SK-N-SH (cell line): ENCODE results near the gene ATF6. TPM values are rescaled to one million over a fixed set of nuclear protein-coding genes. Genes with fewer than 3 reads are reported as not detected.

ENCODE experiments used
- CTCF ChIA-PET: fragments of 300-600, 350-600 bp; formaldehyde crosslinking; extraction: SDS; loops from one replicate; lab custom pipeline; 2021; lab: Yijun Ruan, JAX
- POLR2A ChIA-PET: fragments of 350-600 bp; sonication (Branson Sonifier 250); formaldehyde crosslinking; extraction: SDS; loops from one replicate; lab custom pipeline; 2020; ENCODE audit warnings: antibody characterized with exemption, inconsistent platforms; lab: Yijun Ruan, JAX
- DNase-seq: peaks from one replicate; pipeline ENCODE4 v3.0.0; 2012
- H2AFZ ChIP-seq: fragments of 200-600 bp; sonication (generic); 2 replicates; pipeline ENCODE4 v1.8.1; 2016; ENCODE audit warnings: antibody characterized with exemption, mild to moderate bottlenecking, low read depth
- H3F3A ChIP-seq: fragments of 200-600 bp; sonication (generic); replicated peaks from 2 replicates; pipeline ENCODE3; 2016; ENCODE audit warnings: antibody characterized with exemption, mild to moderate bottlenecking; ENCODE audit not compliant: insufficient read depth
- H3K27ac ChIP-seq, 2 experiments: fragments of 200-500 bp in 1 of 2; fragments of 200-600 bp in 1 of 2; sonication (Bioruptor generic) in 1 of 2; sonication (generic), shearing (Covaris generic) in 1 of 2; 2 replicates each; pipeline versions ENCODE4 v1.5.1 to v1.6.1; 2014 to 2016; ENCODE audit warnings: low read depth in 2 of 2, inconsistent platforms in 1 of 2, low read length in 1 of 2, mild to moderate bottlenecking in 1 of 2, mixed read lengths in 1 of 2
- H3K27me3 ChIP-seq: fragments of 200-600 bp; sonication (generic), shearing (Covaris generic); 2 replicates; pipeline ENCODE4 v1.6.1; 2016; ENCODE audit warnings: mixed run types; ENCODE audit not compliant: insufficient read depth
- H3K36me3 ChIP-seq, 2 experiments: fragments of 200-500 bp in 1 of 2; fragments of 200-600 bp in 1 of 2; sonication (Bioruptor generic) in 1 of 2; sonication (generic) in 1 of 2; replicated peaks in 1 of 2; 2 replicates each; pipeline versions ENCODE3 to v1.5.1; 2014 to 2016; ENCODE audit warnings: low read length in 1 of 2, mild to moderate bottlenecking in 1 of 2; ENCODE audit not compliant: insufficient read depth in 2 of 2, control insufficient read depth in 1 of 2
- H3K4me1 ChIP-seq, 2 experiments: fragments of 200-500 bp in 1 of 2; fragments of 200-600 bp in 1 of 2; sonication (Bioruptor generic) in 1 of 2; sonication (generic), shearing (Covaris generic) in 1 of 2; 2 replicates each; pipeline versions ENCODE4 v1.5.1 to v1.6.1; 2014 to 2016; ENCODE audit warnings: low read depth in 1 of 2, low read length in 1 of 2, mixed run types in 1 of 2; ENCODE audit not compliant: insufficient read depth in 2 of 2, control insufficient read depth in 1 of 2
- H3K4me2 ChIP-seq: fragments of 200-600 bp; sonication (generic), shearing (Covaris generic); 2 replicates; pipeline ENCODE4 v1.6.1; 2017; ENCODE audit warnings: mixed run types
- H3K4me3 ChIP-seq, 2 experiments: fragments of 200-500 bp in 1 of 2; fragments of 200-600 bp in 1 of 2; sonication (Bioruptor generic) in 1 of 2; sonication (generic), shearing (Covaris generic) in 1 of 2; 2 replicates each; pipeline versions ENCODE4 v1.5.1 to v1.8.1; 2014 to 2016; ENCODE audit warnings: low read depth in 2 of 2, inconsistent platforms in 1 of 2, low read length in 1 of 2, mild to moderate bottlenecking in 1 of 2, mixed read lengths in 1 of 2, moderate library complexity in 1 of 2
- H3K79me2 ChIP-seq: fragments of 200-600 bp; sonication (generic); 2 replicates; pipeline ENCODE4 v1.8.1; 2017; ENCODE audit warnings: mild to moderate bottlenecking; ENCODE audit not compliant: insufficient read depth
- H3K9ac ChIP-seq: fragments of 200-600 bp; sonication (generic); 2 replicates; pipeline ENCODE4 v1.6.1; 2017; ENCODE audit warnings: mixed run types
- H3K9me2 ChIP-seq: fragments of 200-600 bp; sonication (generic); 2 replicates; pipeline ENCODE4 v1.6.1; 2017; ENCODE audit warnings: mixed run types
- H3K9me3 ChIP-seq: fragments of 200-600 bp; sonication (generic); 2 replicates; pipeline ENCODE4 v1.6.1; 2017; ENCODE audit warnings: mixed run types, mild to moderate bottlenecking, moderate library complexity
- H4K20me1 ChIP-seq: fragments of 200-600 bp; sonication (generic); 2 replicates; pipeline ENCODE4 v1.6.1; 2017; ENCODE audit warnings: mild to moderate bottlenecking, mixed run types; ENCODE audit not compliant: insufficient read depth
- CHD2 ChIP-seq: fragments of 150-350 bp; IDR thresholded peaks from 2 replicates; pipeline ENCODE4 v1.6.1; 2018; ENCODE audit warnings: low read length; ENCODE audit not compliant: partially characterized antibody
- CTCF ChIP-seq: fragments of 200-600 bp; sonication (generic); IDR thresholded peaks from 2 replicates; pipeline ENCODE4 v1.6.1; 2017; ENCODE audit warnings: antibody characterized with exemption, mild to moderate bottlenecking, moderate library complexity
- ELF1 ChIP-seq: IDR thresholded peaks from 2 replicates; pipeline ENCODE4 v1.4.0; 2012
- GABPA ChIP-seq: IDR thresholded peaks from 2 replicates; pipeline ENCODE4 v1.4.0; 2012; ENCODE audit warnings: low read depth, mild to moderate bottlenecking
- GATA2 ChIP-seq: sonication (generic); formaldehyde crosslinking; IDR thresholded peaks from 2 replicates; pipeline ENCODE4 v1.5.0; 2020; ENCODE audit warnings: mild to moderate bottlenecking, missing genetic modification reagents
- IRF3 ChIP-seq: fragments of 150-350 bp; IDR thresholded peaks from 2 replicates; pipeline ENCODE4 v1.6.1; 2016; ENCODE audit warnings: mild to moderate bottlenecking, low read depth, low read length
- MXI1 ChIP-seq: IDR thresholded peaks from 2 replicates; pipeline ENCODE4 v1.6.1; 2012; ENCODE audit warnings: mild to moderate bottlenecking, low read depth, low read length, improper control_type of control experiment
- PBX3 ChIP-seq: IDR thresholded peaks from 2 replicates; pipeline ENCODE4; 2012
- POLR2AphosphoS5 ChIP-seq: IDR thresholded peaks from 2 replicates; pipeline ENCODE4 v1.6.1; 2012; ENCODE audit warnings: low read depth, low read length
- REST ChIP-seq: IDR thresholded peaks from 2 replicates; pipeline ENCODE4 v1.6.1; 2012; ENCODE audit warnings: mild to moderate bottlenecking, low read depth, low read length, moderate library complexity
- RFX5 ChIP-seq: IDR thresholded peaks from 2 replicates; pipeline ENCODE4 v1.6.1; 2012; ENCODE audit warnings: mild to moderate bottlenecking, improper control_type of control experiment, low read length
- SIN3A ChIP-seq: IDR thresholded peaks from 2 replicates; pipeline ENCODE4 v1.6.1; 2012; ENCODE audit warnings: low read depth, mild to moderate bottlenecking, low read length, moderate library complexity, borderline replicate concordance
- TAF1 ChIP-seq: IDR thresholded peaks from 2 replicates; pipeline ENCODE4 v1.6.1; 2012; ENCODE audit warnings: low read depth, mild to moderate bottlenecking, low read length, moderate library complexity, borderline replicate concordance
- TEAD4 ChIP-seq: IDR thresholded peaks from 2 replicates; pipeline ENCODE4 v1.4.0; 2012; ENCODE audit warnings: mild to moderate bottlenecking, borderline replicate concordance; ENCODE audit not compliant: insufficient read depth
- USF1 ChIP-seq: IDR thresholded peaks from 2 replicates; pipeline ENCODE4 v1.4.0; 2012; ENCODE audit warnings: low read depth, borderline replicate concordance
- polyA plus RNA-seq, 3 experiments: library from polyadenylated mRNA; depleted of rRNA; stranded (reverse); fragments of >200 nt; gene quantifications; 2 replicates each; pipeline ENCODE4 v1.2.3, GENCODE V29; 2012

ATF6 gene
- polyA plus RNA-seq, 1 of the 3 experiments (the other 2 are of a cell fraction): 8.8 TPM

- Histone ChIP-seq H3K27ac (no peak overlapping the region), H3F3A (peaks cover 11% of the 10 kb centered on the region), H3K9ac (no peak overlapping the region), H3K36me3 (peaks cover 19 to 24% of the 10 kb centered on the region in 2 experiments), H3K4me3 (no peak overlapping the region), H3K9me2 (no peaks in the 10 kb centered on the region), H2AFZ (no peak overlapping the region), H3K27me3 (no peaks in the 10 kb centered on the region), H3K9me3 (no peaks in the 10 kb centered on the region), H3K79me2 (no peaks in the 10 kb centered on the region), H3K4me2 (no peak overlapping the region), H3K4me1 (peaks cover 0 to 11% of the 10 kb centered on the region in 2 experiments; a peak in 2 of 4 replicates), H4K20me1 (no peaks in the 10 kb centered on the region)
- TF ChIP-seq TAF1 (no peak), CTCF (no peak), CHD2 (no peak), TEAD4 (no peak), USF1 (no peak), ELF1 (no peak), RFX5 (no peak), IRF3 (no peak), SIN3A (no peak), MXI1 (no peak), GATA2 (CRISPR knock-in tag) (no peak), PBX3 (no peak), REST (no peak), GABPA (no peak), POLR2AphosphoS5 (no peak)
- no peak for DNase-seq
- ChIA-PET CTCF (no interaction called here), POLR2A (no interaction called here)
Observed at GRCh38 chr1:161844696-161845095, 78.6 kb downstream of the ATF6 start.
